BLaER1 treated with 17β-estradiol and CSF1 and Interleukin-3, amounts not matched to agents 10 nM and 100 nM (cell line): ENCODE data around the gene LRRC36.
A peak's percentile ranks its signal among the peaks of the same experiment; 100 is the strongest.

Source experiments
- H3K27ac ChIP-seq, 11 experiments: shearing (Covaris generic); formaldehyde crosslinking; 2 replicates each; pipeline ENCODE4 v1.8.1; 2022
- H3K27me3 ChIP-seq, 11 experiments: shearing (Covaris generic); formaldehyde crosslinking; 2 replicates each; pipeline ENCODE4 v1.8.1; 2022
- H3K36me3 ChIP-seq, 11 experiments: shearing (Covaris generic); formaldehyde crosslinking; 2 replicates each; pipeline ENCODE4 v1.8.1; 2022
- H3K4me1 ChIP-seq, 10 experiments: shearing (Covaris generic); formaldehyde crosslinking; 2 replicates each; pipeline ENCODE4 v1.8.1; 2022
- H3K4me2 ChIP-seq, 11 experiments: shearing (Covaris generic); formaldehyde crosslinking; 2 replicates each; pipeline ENCODE4 v1.8.1; 2022
- H3K4me3 ChIP-seq, 10 experiments: shearing (Covaris generic); formaldehyde crosslinking; 2 replicates each; pipeline ENCODE4 v1.8.1; 2022
- H3K9ac ChIP-seq, 11 experiments: shearing (Covaris generic); formaldehyde crosslinking; 2 replicates each; pipeline ENCODE4 v1.8.1; 2022
- H3K9me3 ChIP-seq, 11 experiments: shearing (Covaris generic); formaldehyde crosslinking; replicated peaks in 1 of 11; 2 replicates each; pipeline ENCODE4 v1.8.1; 2022
- H4K20me1 ChIP-seq, 11 experiments: shearing (Covaris generic); formaldehyde crosslinking; 2 replicates each; pipeline ENCODE4 v1.8.1; 2022
- Cebpa-rat ChIP-seq, 11 experiments: shearing (Covaris generic); IDR thresholded peaks; 2 replicates each; pipeline ENCODE4 v1.8.1; 2022

Gene LRRC36

GRCh38 chr16:67326472-67327309 is at the start of gene LRRC36, which contains the start of gene KCTD19:
LRRC36 (plus strand) TSS chr16:67326815; CDS start chr16:67326863, 48 bp downstream.
KCTD19 (minus strand) TSS chr16:67326741; CDS start chr16:67326707, 34 bp downstream.
- H3K4me3 ChIP-seq, result no peak within 1 kb of the TSS
- peaks cover 0 to 13% (median 4%) of the 10 kb centered on the region in 10 experiments; a peak in 8 of 20 replicates for H3K4me1 ChIP-seq
- no peak for TF ChIP-seq Cebpa-rat (IDR thresholded peaks at IDR 0.05)
- no peak within 1 kb of the TSS for H3K27ac ChIP-seq
- no peaks in the 10 kb centered on the region for H3K36me3 ChIP-seq
- H3K4me2 ChIP-seq, result peak within 1 kb of the TSS in 4 of 11 experiments; percentile 25 to 68 (median 48); a peak in 5 of 22 replicates
- no peaks in the 10 kb centered on the region for H4K20me1 ChIP-seq
- no peaks in the 10 kb centered on the region for H3K27me3 ChIP-seq
- no peak within 1 kb of the TSS for H3K9ac ChIP-seq
- H3K9me3 ChIP-seq, result peaks cover 0 to 4% (median 0%) of the 10 kb centered on the region in 11 experiments; a peak in 1 of 22 replicates

GRCh38 chr16:67277294-67277998 is 49.2 kb upstream of the LRRC36 start:
- H3K9ac ChIP-seq, result peak overlapping the region; percentile 0 to 83 (median 76); a peak in 15 of 22 replicates
- peak overlapping the region in 7 of 11 experiments; percentile 2 to 77 (median 44); a peak in 7 of 22 replicates for H3K27ac ChIP-seq
- peak overlapping the region in 2 of 10 experiments; percentile 61 to 63; a peak in 3 of 20 replicates for H3K4me3 ChIP-seq

GRCh38 chr16:67277999-67278772 is 48.4 kb upstream of the LRRC36 start:
- Histone ChIP-seq H3K9me3 (no peaks in the 10 kb centered on the region), H3K27ac (peak overlapping the region; percentile 16 to 77 (median 72); a peak in 21 of 22 replicates), H3K4me2 (peak overlapping the region; percentile 86 to 99 (median 97)), H3K36me3 (peaks cover 0 to 20% (median 4%) of the 10 kb centered on the region in 11 experiments; a peak in 7 of 22 replicates), H3K27me3 (peaks cover 0 to 5% (median 0%) of the 10 kb centered on the region in 11 experiments; a peak in 1 of 22 replicates), H3K4me3 (peak overlapping the region; percentile 52 to 71 (median 62)), H3K4me1 (peaks cover 17 to 33% (median 26%) of the 10 kb centered on the region in 10 experiments), H3K9ac (peak overlapping the region; percentile 63 to 83 (median 77)), H4K20me1 (peaks cover 0 to 10% (median 0%) of the 10 kb centered on the region in 11 experiments; a peak in 1 of 22 replicates)
- TF ChIP-seq Cebpa-rat (IDR thresholded peaks at IDR 0.05), result no peak

More at GRCh38 chr16:67277294-67277998, 49.2 kb upstream of the LRRC36 start:
- H3K27me3 ChIP-seq, result peaks cover 0 to 5% (median 0%) of the 10 kb centered on the region in 11 experiments; a peak in 1 of 22 replicates
- H3K9me3 ChIP-seq, result no peaks in the 10 kb centered on the region
- TF ChIP-seq Cebpa-rat (IDR thresholded peaks at IDR 0.05), result no peak
- peaks cover 16 to 33% (median 24%) of the 10 kb centered on the region in 10 experiments for H3K4me1 ChIP-seq
- peaks cover 0 to 10% (median 0%) of the 10 kb centered on the region in 11 experiments; a peak in 1 of 22 replicates for H4K20me1 ChIP-seq
- peaks cover 0 to 20% (median 4%) of the 10 kb centered on the region in 11 experiments; a peak in 7 of 22 replicates for H3K36me3 ChIP-seq
- peak overlapping the region; percentile 86 to 99 (median 97) for H3K4me2 ChIP-seq

GRCh38 chr16:67278773-67279295 is 47.8 kb upstream of the LRRC36 start:
- H3K9me3 ChIP-seq, result no peaks in the 10 kb centered on the region
- H3K4me2 ChIP-seq, result peak overlapping the region; percentile 86 to 99 (median 97)
- H3K4me1 ChIP-seq, result peaks cover 23 to 37% (median 30%) of the 10 kb centered on the region in 10 experiments
- H3K27ac ChIP-seq, result peak overlapping the region; percentile 19 to 77 (median 72); a peak in 21 of 22 replicates
- peak overlapping the region; percentile 52 to 71 (median 62) for H3K4me3 ChIP-seq
- H3K9ac ChIP-seq, result peak overlapping the region; percentile 63 to 83 (median 77)
- peaks cover 0 to 5% (median 0%) of the 10 kb centered on the region in 11 experiments; a peak in 1 of 22 replicates for H3K27me3 ChIP-seq
- peaks cover 0 to 10% (median 0%) of the 10 kb centered on the region in 11 experiments; a peak in 1 of 22 replicates for H4K20me1 ChIP-seq
- TF ChIP-seq Cebpa-rat (IDR thresholded peaks at IDR 0.05), result no peak
- H3K36me3 ChIP-seq, result peaks cover 0 to 20% (median 4%) of the 10 kb centered on the region in 11 experiments; a peak in 7 of 22 replicates

- H4K20me1 ChIP-seq, result peaks cover 0 to 10% (median 0%) of the 10 kb centered on the region in 11 experiments; a peak in 2 of 22 replicates
- H3K9me3 ChIP-seq, result no peaks in the 10 kb centered on the region
- peak within 1 kb of the TSS; percentile 19 to 77 (median 72); a peak in 21 of 22 replicates for H3K27ac ChIP-seq
- H3K27me3 ChIP-seq, result peaks cover 0 to 5% (median 0%) of the 10 kb centered on the region in 11 experiments; a peak in 1 of 22 replicates
- peak within 1 kb of the TSS; percentile 52 to 71 (median 62) for H3K4me3 ChIP-seq
- H3K9ac ChIP-seq, result peak within 1 kb of the TSS; percentile 63 to 83 (median 77)
- H3K36me3 ChIP-seq, result peaks cover 0 to 20% (median 4%) of the 10 kb centered on the region in 11 experiments; a peak in 7 of 22 replicates
- peak within 1 kb of the TSS; percentile 86 to 99 (median 97) for H3K4me2 ChIP-seq
- TF ChIP-seq Cebpa-rat (IDR thresholded peaks at IDR 0.05), result no peak
- peaks cover 30 to 43% (median 37%) of the 10 kb centered on the region in 10 experiments for H3K4me1 ChIP-seq
Measured at GRCh38 chr16:67279296-67280089, 47.1 kb upstream of the LRRC36 start, which contains the start of gene PLEKHG4. PLEKHG4 (plus strand) TSS chr16:67279532; CDS start chr16:67280045, 513 bp downstream.

GRCh38 chr16:67280090-67281015 is 46.3 kb upstream of the LRRC36 start:
- H3K36me3 ChIP-seq, result peaks cover 0 to 20% (median 4%) of the 10 kb centered on the region in 11 experiments; a peak in 7 of 22 replicates
- TF ChIP-seq Cebpa-rat (IDR thresholded peaks at IDR 0.05), result no peak
- no peak overlapping the region for H3K4me3 ChIP-seq
- H3K27me3 ChIP-seq, result peaks cover 0 to 5% (median 0%) of the 10 kb centered on the region in 11 experiments; a peak in 1 of 22 replicates
- no peak overlapping the region for H3K9ac ChIP-seq
- no peaks in the 10 kb centered on the region for H3K9me3 ChIP-seq
- H3K27ac ChIP-seq, result no peak overlapping the region
- peaks cover 32 to 50% (median 43%) of the 10 kb centered on the region in 10 experiments for H3K4me1 ChIP-seq
- peaks cover 0 to 10% (median 0%) of the 10 kb centered on the region in 11 experiments; a peak in 2 of 22 replicates for H4K20me1 ChIP-seq
- H3K4me2 ChIP-seq, result peak overlapping the region in 3 of 11 experiments; percentile 86 to 97 (median 97); a peak in 4 of 22 replicates
